H9 (cell line): ENCODE data around the gene DHX35. TPM values are rescaled to one million over a fixed set of nuclear protein-coding genes. Genes with fewer than 3 reads are reported as not detected.

Source experiments
- DNase-seq: peaks from one replicate; pipeline ENCODE4 v3.0.0-alpha.2; 2017
- H2AFZ ChIP-seq: one replicate; pipeline ENCODE4 v1.6.1; 2013; ENCODE audit warnings: mild to moderate bottlenecking, low read length, control low read depth, moderate library complexity
- H2AK5ac ChIP-seq: 2 replicates; pipeline ENCODE4 v1.6.1; 2013; ENCODE audit warnings: low read length, control low read depth, mixed read lengths; ENCODE audit not compliant: insufficient read length
- H2BK120ac ChIP-seq: one replicate; pipeline ENCODE4 v1.6.1; 2013; ENCODE audit warnings: low read depth, mild to moderate bottlenecking, low read length, control low read depth, inconsistent platforms; ENCODE audit not compliant: poor library complexity, severe bottlenecking
- H2BK12ac ChIP-seq: 2 replicates; pipeline ENCODE4 v1.6.1; 2013; ENCODE audit warnings: low read length, control low read depth, mixed read lengths, low read depth; ENCODE audit not compliant: insufficient read length
- H2BK15ac ChIP-seq: 2 replicates; pipeline ENCODE4 v1.6.1; 2013; ENCODE audit warnings: low read depth, low read length, control low read depth
- H2BK20ac ChIP-seq: one replicate; pipeline ENCODE4 v1.6.1; 2013; ENCODE audit warnings: low read depth, mild to moderate bottlenecking, low read length, control low read depth, inconsistent platforms; ENCODE audit not compliant: poor library complexity, severe bottlenecking
- H2BK5ac ChIP-seq: 2 replicates; pipeline ENCODE4 v1.6.1; 2013; ENCODE audit warnings: low read length, control low read depth, mixed read lengths; ENCODE audit not compliant: insufficient read length
- H3K14ac ChIP-seq: 2 replicates; pipeline ENCODE4 v1.6.1; 2013; ENCODE audit warnings: low read length, control low read depth; ENCODE audit not compliant: insufficient read depth
- H3K18ac ChIP-seq: 2 replicates; pipeline ENCODE4 v1.6.1; 2013; ENCODE audit warnings: low read depth, mild to moderate bottlenecking, mixed read lengths, low read length, control low read depth; ENCODE audit not compliant: insufficient read length
- H3K23ac ChIP-seq: 2 replicates; pipeline ENCODE4 v1.6.1; 2013; ENCODE audit warnings: low read length, control low read depth, mixed read lengths, low read depth; ENCODE audit not compliant: insufficient read length
- H3K23me2 ChIP-seq: 2 replicates; pipeline ENCODE4 v1.6.1; 2013; ENCODE audit warnings: low read depth, mild to moderate bottlenecking, mixed read lengths, low read length, control low read depth; ENCODE audit not compliant: insufficient read length, poor library complexity, severe bottlenecking
- H3K27ac ChIP-seq: 2 replicates; pipeline ENCODE4 v1.5.1; 2013; ENCODE audit warnings: low read length, control low read depth, mixed read lengths, low read depth; ENCODE audit not compliant: insufficient read length
- H3K27me3 ChIP-seq: 2 replicates; pipeline ENCODE4 v1.6.1; 2013; ENCODE audit warnings: low read length, control low read depth, inconsistent platforms; ENCODE audit not compliant: insufficient read depth
- H3K4ac ChIP-seq: 2 replicates; pipeline ENCODE4 v1.6.1; 2013; ENCODE audit warnings: low read depth, mild to moderate bottlenecking, control low read depth, inconsistent platforms, low read length, moderate library complexity
- H3K4me1 ChIP-seq: 2 replicates; pipeline ENCODE4 v1.6.1; 2013; ENCODE audit warnings: low read length, control low read depth, inconsistent platforms; ENCODE audit not compliant: insufficient read depth
- H3K4me2 ChIP-seq: 2 replicates; pipeline ENCODE4 v1.6.1; 2013; ENCODE audit warnings: low read length, control low read depth, mixed read lengths; ENCODE audit not compliant: insufficient read length, insufficient read depth
- H3K56ac ChIP-seq: 2 replicates; pipeline ENCODE4 v1.6.1; 2013; ENCODE audit warnings: low read depth, mild to moderate bottlenecking, mixed read lengths, low read length, control low read depth; ENCODE audit not compliant: insufficient read length
- H3K79me1 ChIP-seq: 2 replicates; pipeline ENCODE4 v1.6.1; 2013; ENCODE audit warnings: low read depth, mild to moderate bottlenecking, moderate library complexity, low read length, control low read depth, inconsistent platforms; ENCODE audit not compliant: insufficient read depth, poor library complexity, severe bottlenecking
- H3K79me2 ChIP-seq: 2 replicates; pipeline ENCODE4 v1.6.1; 2013; ENCODE audit warnings: low read length, control low read depth, inconsistent platforms; ENCODE audit not compliant: insufficient read depth
- H3K9ac ChIP-seq: 2 replicates; pipeline ENCODE4 v1.6.1; 2013; ENCODE audit warnings: low read length, control low read depth, mixed read lengths; ENCODE audit not compliant: insufficient read length; ENCODE audit errors: extremely low read depth
- H3K9me3 ChIP-seq: one replicate; pipeline ENCODE4 v1.6.1; 2013; ENCODE audit warnings: low read depth, low read length, inconsistent platforms; ENCODE audit not compliant: control insufficient read depth
- H3T11ph ChIP-seq: one replicate; pipeline ENCODE4 v1.6.1; 2013; ENCODE audit warnings: mild to moderate bottlenecking, low read length, control low read depth, inconsistent platforms
- H4K20me1 ChIP-seq: one replicate; pipeline ENCODE4 v1.6.1; 2013; ENCODE audit not compliant: control insufficient read depth, insufficient read length, insufficient read depth
- H4K5ac ChIP-seq: 2 replicates; pipeline ENCODE4 v1.6.1; 2013; ENCODE audit warnings: low read depth, mild to moderate bottlenecking, mixed read lengths, low read length, control low read depth; ENCODE audit not compliant: insufficient read length
- H4K8ac ChIP-seq: replicated peaks from 2 replicates; pipeline ENCODE4 v1.6.1; 2013; ENCODE audit warnings: low read length, control low read depth, mixed read lengths, low read depth; ENCODE audit not compliant: insufficient read length
- H4K91ac ChIP-seq: 2 replicates; pipeline ENCODE4 v1.6.1; 2013; ENCODE audit warnings: low read depth, mild to moderate bottlenecking, moderate library complexity, mixed read lengths, low read length, control low read depth; ENCODE audit not compliant: insufficient read length
- H3K27ac Mint-ChIP-seq, 3 experiments: 2 replicates in 2 of 3; 3 replicates in 1 of 3; pipeline ENCODE4 v1.8.0; 2020 to 2021; ENCODE audit warnings: mixed read lengths in 3 of 3, mild to moderate bottlenecking in 1 of 3, moderate library complexity in 1 of 3
- H3K27me3 Mint-ChIP-seq: 2 replicates; pipeline ENCODE4 v1.8.0; 2021; ENCODE audit warnings: low read depth, mild to moderate bottlenecking, moderate library complexity, mixed read lengths
- H3K36me3 Mint-ChIP-seq, 3 experiments: 2 replicates in 2 of 3; 3 replicates in 1 of 3; pipeline ENCODE4 v1.8.0; 2020 to 2021; ENCODE audit warnings: low read depth in 3 of 3, mixed read lengths in 3 of 3; ENCODE audit not compliant: insufficient read depth in 1 of 3
- H3K4me1 Mint-ChIP-seq, 2 experiments: 2 replicates each; pipeline ENCODE4 v1.8.0; 2020; ENCODE audit warnings: mixed read lengths in 2 of 2
- H3K4me3 Mint-ChIP-seq, 2 experiments: 2 replicates in 1 of 2; 3 replicates in 1 of 2; pipeline ENCODE4 v1.8.0; 2020 to 2021; ENCODE audit warnings: mild to moderate bottlenecking in 2 of 2, mixed read lengths in 2 of 2, moderate library complexity in 1 of 2
- H3K9me3 Mint-ChIP-seq, 2 experiments: 2 replicates in 1 of 2; 3 replicates in 1 of 2; pipeline ENCODE4 v1.8.0; 2020; ENCODE audit warnings: mild to moderate bottlenecking in 2 of 2, mixed read lengths in 2 of 2, moderate library complexity in 1 of 2
- CTCF ChIP-seq: fragments of 200-600 bp; sonication (generic); conservative IDR thresholded peaks from 3 replicates; pipeline ENCODE4 v1.8.0; 2021; ENCODE audit warnings: antibody characterized with exemption, mild to moderate bottlenecking
- WGBS: extraction: QIAGEN DNeasy Blood & Tissue Kit; methylation state at CpG from one replicate; pipeline ENCODE4 v1.1.7; 2013; ENCODE audit warnings: missing lambda C conversion rate, low lambda C conversion rate, mixed read lengths; ENCODE audit not compliant: insufficient read length; ENCODE audit errors: extremely low coverage; 5-methylcytosine and 5-hydroxymethylcytosine counted together
- total RNA-seq: library from RNA; stranded (reverse); gene quantifications from 2 replicates; pipeline ENCODE4 v1.2.1, GENCODE V29; 2021

Gene DHX35
- total RNA-seq, 1 experiment from 2014 or later, result 14.4 TPM

GRCh38 chr20:38999217-38999616, 37.1 kb downstream of the DHX35 start:
- H2BK15ac ChIP-seq, result no peak overlapping the region
- H3K4me3 Mint-ChIP-seq, result no peak overlapping the region
- no peak overlapping the region for H2BK12ac ChIP-seq
- H3K18ac ChIP-seq, result no peak overlapping the region
- no peaks in the 10 kb centered on the region for H3K27me3 Mint-ChIP-seq
- no peaks in the 10 kb centered on the region for H3K79me2 ChIP-seq
- no peak overlapping the region for H2BK120ac ChIP-seq
- no peak overlapping the region for H3K27ac ChIP-seq
- no peak overlapping the region for H2AFZ ChIP-seq
- H2BK20ac ChIP-seq, result no peak overlapping the region
- H3K23me2 ChIP-seq, result no peaks in the 10 kb centered on the region
- no peak overlapping the region for H3K23ac ChIP-seq
- TF ChIP-seq CTCF, result no peak
- no peak overlapping the region for H3K14ac ChIP-seq
- H3K27me3 ChIP-seq, result no peaks in the 10 kb centered on the region
- H3K4me2 ChIP-seq, result no peak overlapping the region
- no peaks in the 10 kb centered on the region for H3K4me1 ChIP-seq
- H4K5ac ChIP-seq, result no peak overlapping the region
- H3K9me3 ChIP-seq, result no peaks in the 10 kb centered on the region
- peaks cover 2 to 3% of the 10 kb centered on the region in 2 experiments; a peak in 1 of 4 replicates for H3K4me1 Mint-ChIP-seq
- H3T11ph ChIP-seq, result no peak overlapping the region
- H2BK5ac ChIP-seq, result no peak overlapping the region
- no peak overlapping the region for H2AK5ac ChIP-seq
- no peak overlapping the region for H3K4ac ChIP-seq
- no peak overlapping the region for H4K91ac ChIP-seq
- H3K9ac ChIP-seq, result no peak overlapping the region
- DNase-seq, result no peak
- H3K27ac Mint-ChIP-seq, result peak overlapping the region in 2 of 3 experiments; percentile 8 to 18; a peak in 4 of 7 replicates
- H4K8ac ChIP-seq, result no peak overlapping the region
- no peaks in the 10 kb centered on the region for H4K20me1 ChIP-seq
- WGBS, result no CpG with 5 or more reads among the region's 3 CpGs
- no peaks in the 10 kb centered on the region for H3K9me3 Mint-ChIP-seq
- H3K79me1 ChIP-seq, result no peaks in the 10 kb centered on the region
- H3K36me3 Mint-ChIP-seq, result peaks cover 20 to 65% (median 47%) of the 10 kb centered on the region in 3 experiments; a peak in 6 of 7 replicates
- no peak overlapping the region for H3K56ac ChIP-seq
